Measurements from ENCODE around the gene CDCA4. TPM values are rescaled to one million over a fixed set of nuclear protein-coding genes. Genes with fewer than 3 reads are reported as not detected.

CDCA4 gene
- total RNA-seq, 2 donors from 2014 or later: 12.3 to 17.6 TPM

GRCh38 chr14:105010106-105010505 is 10.8 kb downstream of the CDCA4 start:
- no peaks in the 10 kb centered on the region for H3K4me1 ChIP-seq (replicated peaks)
- 94% methylated on average over 4 of the region's 4 CpGs for WGBS
- no peak overlapping the region for H3K27ac ChIP-seq
- no peak for DNase-seq (ENCODE audit: low spot score)
- H3K36me3 ChIP-seq: peaks cover 0 to 4% of the 10 kb centered on the region in 2 donors
- intact Hi-C loops (cut with DNase I): no loop called here
- H3K4me3 ChIP-seq: no peak overlapping the region
- H3K27me3 ChIP-seq (replicated peaks; ENCODE audit: insufficient read depth): no peaks in the 10 kb centered on the region
- H3K9me3 ChIP-seq: no peaks in the 10 kb centered on the region
- TF ChIP-seq POLR2A (IDR thresholded peaks at IDR 0.05): no peak

GRCh38 chr14:105007593-105008264 is 13.2 kb downstream of the CDCA4 start:
- Histone ChIP-seq H3K4me3 (no peak overlapping the region), H3K4me1 (replicated peaks) (no peaks in the 10 kb centered on the region), H3K27ac (no peak overlapping the region), H3K9me3 (no peaks in the 10 kb centered on the region), H3K27me3 (replicated peaks; ENCODE audit: insufficient read depth) (no peaks in the 10 kb centered on the region), H3K36me3 (peaks cover 0 to 4% of the 10 kb centered on the region in 2 donors)
- 90% methylated on average over 19 of the region's 19 CpGs for WGBS
- no peak for DNase-seq (ENCODE audit: low spot score)
- TF ChIP-seq POLR2A (IDR thresholded peaks at IDR 0.05) (no peak), CTCF (IDR thresholded peaks at IDR 0.05) (no peak), POLR2AphosphoS5 (IDR thresholded peaks at IDR 0.05) (no peak)
- intact Hi-C loops (cut with DNase I): no loop called here

- no peak for TF ChIP-seq POLR2A (IDR thresholded peaks at IDR 0.05)
- TF ChIP-seq POLR2AphosphoS5 (IDR thresholded peaks at IDR 0.05): no peak
- no peak for TF ChIP-seq CTCF (IDR thresholded peaks at IDR 0.05)
- no peak overlapping the region for H3K4me3 ChIP-seq
- H3K27me3 ChIP-seq (replicated peaks; ENCODE audit: insufficient read depth): no peaks in the 10 kb centered on the region
- no peak for DNase-seq (ENCODE audit: low spot score)
- H3K27ac ChIP-seq: no peak overlapping the region
- H3K9me3 ChIP-seq: no peaks in the 10 kb centered on the region
- 83% methylated on average over 20 of the region's 21 CpGs for WGBS
- no peaks in the 10 kb centered on the region for H3K4me1 ChIP-seq (replicated peaks)
- intact Hi-C loops (cut with DNase I): no loop called here
- peaks cover 0 to 4% of the 10 kb centered on the region in 2 donors for H3K36me3 ChIP-seq
Observed at GRCh38 chr14:105006831-105007592, 13.9 kb downstream of the CDCA4 start.

- intact Hi-C loops (cut with DNase I): no loop called here
Observed at GRCh38 chr14:105005929-105006830, 14.7 kb downstream of the CDCA4 start.

More at GRCh38 chr14:105005929-105006830, 14.7 kb downstream of the CDCA4 start:
- H3K27ac ChIP-seq: no peak overlapping the region
- no peaks in the 10 kb centered on the region for H3K27me3 ChIP-seq (replicated peaks; ENCODE audit: insufficient read depth)
- WGBS: 84% methylated on average over 21 of the region's 21 CpGs
- no peak for DNase-seq (ENCODE audit: low spot score)
- peaks cover 0 to 4% of the 10 kb centered on the region in 2 donors for H3K36me3 ChIP-seq
- H3K9me3 ChIP-seq: no peaks in the 10 kb centered on the region
- H3K4me3 ChIP-seq: no peak overlapping the region
- no peaks in the 10 kb centered on the region for H3K4me1 ChIP-seq (replicated peaks)
- no peak for TF ChIP-seq CTCF (IDR thresholded peaks at IDR 0.05)
- no peak for TF ChIP-seq POLR2AphosphoS5 (IDR thresholded peaks at IDR 0.05)
- no peak for TF ChIP-seq POLR2A (IDR thresholded peaks at IDR 0.05)
